ENCODE results near the gene GPR152. TPM values are rescaled to one million over a fixed set of nuclear protein-coding genes. Genes with fewer than 3 reads are reported as not detected.
A peak's percentile ranks its signal among the peaks of the same experiment; 100 is the strongest.

GPR152 gene
- total RNA-seq, 1 experiment from 2014 or later = not detected

GRCh38 chr11:67490727-67491065 is 38.2 kb upstream of the GPR152 start:
- peaks cover 7 to 11% of the 10 kb centered on the region in 2 experiments; a peak in 3 of 4 replicates for H3K4me1 ChIP-seq (ENCODE audit: control insufficient read depth in 1 of 2, insufficient read depth in 2 of 2, low read length in 2 of 2)
- H3K9me2 ChIP-seq (ENCODE audit: insufficient read depth) = no peaks in the 10 kb centered on the region
- POLR2A ChIA-PET = no interaction called here
- H3K4me2 ChIP-seq (ENCODE audit: low read length) = no peak overlapping the region
- CTCF ChIA-PET = no interaction called here
- peaks cover 0 to under 1% of the 10 kb centered on the region in 2 experiments; a peak in 2 of 4 replicates for H3K36me3 ChIP-seq (ENCODE audit: control insufficient read depth in 1 of 2, insufficient read depth in 2 of 2, low read length in 2 of 2)
- no peaks in the 10 kb centered on the region for H3K79me2 ChIP-seq (ENCODE audit: insufficient read depth, low read length)
- H4K20me1 ChIP-seq (ENCODE audit: insufficient read depth) = no peaks in the 10 kb centered on the region
- ATAC-seq (no peak), DNase-seq (ENCODE audit: low read depth, low spot score) (no peak)
- no TSS peak for BruUV-seq (replicated peaks)
- no peak for TF ChIP-seq TCF7L2 (IDR thresholded peaks at IDR 0.05; ENCODE audit: borderline replicate concordance, extremely low read depth, insufficient read depth, insufficient read length)
- 0 out of 2 replicates have a peak, but pooled peaks have one; percentile 17 for TF ChIP-seq POLR2AphosphoS5 (IDR thresholded peaks at IDR 0.05; ENCODE audit: low read depth, low read length)
- H3K9me3 ChIP-seq (ENCODE audit: control insufficient read depth in 1 of 2, insufficient read depth in 1 of 2, low read depth in 1 of 2, low read length in 2 of 2) = no peaks in the 10 kb centered on the region
- no peak overlapping the region for H3K27ac ChIP-seq (ENCODE audit: low read depth, low read length)
- no peak overlapping the region for H3K4me3 ChIP-seq (replicated peaks in 1 of 2; ENCODE audit: low read depth in 1 of 2, low read length in 2 of 2)
- RAD21 ChIA-PET (ENCODE audit: low non-redundant PET in 1 of 2, low total read pairs in 2 of 2, uncharacterized antibody in 2 of 2, unreplicated experiment in 2 of 2) = no interaction called here
- intact Hi-C loops (cut with micrococcal nuclease) = no loop called here
- H3K27me3 ChIP-seq (ENCODE audit: insufficient read depth, low read length) = no peaks in the 10 kb centered on the region
- no peak overlapping the region for H3K9ac ChIP-seq (ENCODE audit: low read length)
- no peak overlapping the region for H2AFZ ChIP-seq (ENCODE audit: low read depth, low read length, poor library complexity, severe bottlenecking)

DNA sequence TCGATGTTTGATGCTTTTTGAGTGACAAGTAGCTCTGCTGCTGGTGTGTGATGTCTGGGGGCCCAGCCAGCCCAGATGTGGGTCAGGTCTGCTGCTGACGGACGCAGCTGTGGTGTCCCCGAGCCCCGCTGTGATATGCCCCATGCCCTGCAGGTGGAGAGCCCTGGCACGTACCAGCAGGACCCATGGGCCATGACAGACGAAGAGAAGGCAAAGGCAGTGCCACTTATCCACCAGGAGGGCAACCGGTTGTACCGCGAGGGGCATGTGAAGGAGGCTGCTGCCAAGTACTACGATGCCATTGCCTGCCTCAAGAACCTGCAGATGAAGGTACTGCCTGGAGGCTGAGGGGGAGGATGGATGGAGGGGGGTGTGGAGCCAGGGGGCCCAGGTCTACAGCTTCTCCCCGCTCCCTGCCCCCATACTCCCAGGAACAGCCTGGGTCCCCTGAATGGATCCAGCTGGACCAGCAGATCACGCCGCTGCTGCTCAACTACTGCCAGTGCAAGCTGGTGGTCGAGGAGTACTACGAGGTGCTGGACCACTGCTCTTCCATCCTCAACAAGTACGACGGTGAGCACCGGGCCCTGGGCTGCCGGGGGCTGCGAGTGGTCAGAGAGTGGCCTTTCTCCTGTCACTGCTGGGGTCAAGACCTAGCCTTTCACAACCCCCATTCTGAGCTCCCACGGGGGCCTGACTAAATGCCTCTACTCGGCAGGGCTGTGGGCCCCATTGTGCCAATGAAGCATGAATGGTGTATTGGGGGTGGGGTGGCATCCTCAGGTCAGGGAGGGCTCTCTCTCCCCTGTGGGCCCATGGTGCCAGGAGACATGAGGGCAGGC is 37.6 kb upstream of the GPR152 start:
- ChIA-PET POLR2A (no interaction called here), RAD21 (ENCODE audit: low non-redundant PET in 1 of 2, low total read pairs in 2 of 2, uncharacterized antibody in 2 of 2, unreplicated experiment in 2 of 2) (no interaction called here), CTCF (no interaction called here)
- Histone ChIP-seq H3K4me1 (ENCODE audit: control insufficient read depth in 1 of 2, insufficient read depth in 2 of 2, low read length in 2 of 2) (peaks cover 7 to 13% of the 10 kb centered on the region in 2 experiments; a peak in 3 of 4 replicates), H3K4me3 (replicated peaks in 1 of 2; ENCODE audit: low read depth in 1 of 2, low read length in 2 of 2) (no peak overlapping the region), H3K36me3 (ENCODE audit: control insufficient read depth in 1 of 2, insufficient read depth in 2 of 2, low read length in 2 of 2) (no peaks in the 10 kb centered on the region; a peak in 2 of 4 replicates), H3K27ac (ENCODE audit: low read depth, low read length) (no peak overlapping the region), H3K4me2 (ENCODE audit: low read length) (no peak overlapping the region), H3K79me2 (ENCODE audit: insufficient read depth, low read length) (no peaks in the 10 kb centered on the region), H2AFZ (ENCODE audit: low read depth, low read length, poor library complexity, severe bottlenecking) (no peak overlapping the region), H3K9me2 (ENCODE audit: insufficient read depth) (no peaks in the 10 kb centered on the region), H3K9ac (ENCODE audit: low read length) (no peak overlapping the region), H3K27me3 (ENCODE audit: insufficient read depth, low read length) (no peaks in the 10 kb centered on the region), H4K20me1 (ENCODE audit: insufficient read depth) (no peaks in the 10 kb centered on the region), H3K9me3 (ENCODE audit: control insufficient read depth in 1 of 2, insufficient read depth in 1 of 2, low read depth in 1 of 2, low read length in 2 of 2) (no peaks in the 10 kb centered on the region)
- intact Hi-C loops (cut with micrococcal nuclease) = no loop called here
- BruUV-seq (replicated peaks) = TSS peak; percentile 54
- ATAC-seq (no peak), DNase-seq (ENCODE audit: low read depth, low spot score) (no peak)
- TF ChIP-seq FOSL1 (IDR thresholded peaks at IDR 0.05; ENCODE audit: low read depth) = no peak
- TF ChIP-seq POLR2AphosphoS5 (IDR thresholded peaks at IDR 0.05; ENCODE audit: low read depth, low read length) = no peak
- no peak for TF ChIP-seq ELF1 (IDR thresholded peaks at IDR 0.05; ENCODE audit: borderline replicate concordance, low read depth)
- no peak for TF ChIP-seq YY1 (IDR thresholded peaks at IDR 0.05; ENCODE audit: extremely low read depth, insufficient replicate concordance, low read depth, low read length)
- TF ChIP-seq SIN3A (IDR thresholded peaks at IDR 0.05; ENCODE audit: low read depth) = no peak
- TF ChIP-seq SRF (IDR thresholded peaks at IDR 0.05; ENCODE audit: low read depth) = no peak
- TF ChIP-seq JUND (IDR thresholded peaks at IDR 0.05) = no peak
- TF ChIP-seq RAD21 (IDR thresholded peaks at IDR 0.05; ENCODE audit: low read depth) = no peak
- TF ChIP-seq ATF3 (IDR thresholded peaks at IDR 0.05) = no peak
- no peak for TF ChIP-seq ZNF274 (IDR thresholded peaks at IDR 0.05; ENCODE audit: low read depth, low read length)
- no peak for TF ChIP-seq EGR1 (IDR thresholded peaks at IDR 0.05; ENCODE audit: low read depth)
- TF ChIP-seq ZFX (IDR thresholded peaks at IDR 0.05) = no peak
- no peak for TF ChIP-seq CEBPB (IDR thresholded peaks at IDR 0.05; ENCODE audit: low read depth)
- no peak for TF ChIP-seq EZH2phosphoT487 (IDR thresholded peaks at IDR 0.05; ENCODE audit: borderline replicate concordance)
- no peak for TF ChIP-seq CTCF (IDR thresholded peaks at IDR 0.05 in 2 of 3, conservative IDR thresholded peaks at IDR 0.05 in 1 of 3; ENCODE audit: borderline replicate concordance in 1 of 3, insufficient read depth in 1 of 3, low read depth in 2 of 3, low read length in 2 of 3)
- no peak for TF ChIP-seq TCF7L2 (IDR thresholded peaks at IDR 0.05; ENCODE audit: borderline replicate concordance, extremely low read depth, insufficient read depth, insufficient read length)

All from HCT116 (cell line).